ENCODE measurements around the gene FOXP1.

- TF ChIP-seq POLR2AphosphoS5 (IDR thresholded peaks at IDR 0.05; ENCODE audit: low read depth, low read length), result no peak
- TF ChIP-seq TAF1 (IDR thresholded peaks at IDR 0.05; ENCODE audit: low read depth, low read length), result no peak
These were observed 610.7 kb downstream of the FOXP1 start for GRCh38 chr3:70972855-70973254.
